Thyroid gland (tissue), 4 donors: ENCODE measurements around the gene SEC11C. TPM values are rescaled to one million over a fixed set of nuclear protein-coding genes. Genes with fewer than 3 reads are reported as not detected.
A peak's percentile ranks its signal among the peaks of the same experiment; 100 is the strongest.

Experiments
- DNase-seq, 2 donors: peaks; one replicate each; pipeline ENCODE4 v3.0.0-alpha.2; 2019
- H3K27ac ChIP-seq, 3 donors: fragments of 200-600 bp; sonication (generic); 1 replicate in 2 of 3; 2 replicates in 1 of 3; pipeline ENCODE4 v1.5.1; 2016 to 2019; ENCODE audit warnings: mild to moderate bottlenecking in 1 of 3, moderate library complexity in 1 of 3
- H3K27me3 ChIP-seq: fragments of 200-600 bp; sonication (generic); one replicate; pipeline ENCODE4 v1.5.1; 2019
- H3K36me3 ChIP-seq, 2 donors: fragments of 200-600 bp; sonication (generic); one replicate each; pipeline ENCODE4 v1.5.1; 2016 to 2019
- H3K4me1 ChIP-seq, 2 donors: fragments of 200-600 bp; sonication (generic); one replicate each; pipeline ENCODE4 v1.5.1; 2017 to 2019
- H3K4me3 ChIP-seq, 3 donors: fragments of 200-600 bp; sonication (generic); replicated peaks in 1 of 3; 1 replicate in 2 of 3; 2 replicates in 1 of 3; pipeline ENCODE4 v1.5.1; 2016; ENCODE audit warnings: mild to moderate bottlenecking in 1 of 3
- H3K9me3 ChIP-seq: fragments of 200-600 bp; sonication (generic); one replicate; pipeline ENCODE4 v1.5.1; 2017
- POLR2A ChIP-seq, 2 donors: fragments of 450-650 bp; IDR thresholded peaks; one replicate each; pipeline ENCODE4 v1.6.1; 2017; ENCODE audit warnings: antibody characterized with exemption in 2 of 2, mild to moderate bottlenecking in 2 of 2, moderate library complexity in 1 of 2
- WGBS, 2 donors: methylation state at CpG; one replicate each; pipeline ENCODE4 v1.1.5; 2017; 5-methylcytosine and 5-hydroxymethylcytosine counted together
- intact Hi-C: fragments of 100-400 bp; cut with DNase I; formaldehyde crosslinking; loops from one replicate; pipeline ENCODE4 v1.15.1; 2023
- total RNA-seq, 4 donors: library from RNA; depleted of rRNA; stranded (reverse); fragments of >200 nt; gene quantifications; one replicate each; pipeline ENCODE4 v1.2.3, GENCODE V29; 2016
- TF ChIP-seq, protein P1 (sequence below), 6 experiments: fragments of 200-600 bp in 3 of 6; fragments of 450-650 bp in 3 of 6; sonication (generic) in 3 of 6; IDR thresholded peaks; one replicate each; pipeline ENCODE4 v1.5.1; 2016 to 2019; ENCODE audit warnings: antibody characterized with exemption in 6 of 6, mild to moderate bottlenecking in 2 of 6, inconsistent platforms in 1 of 6, moderate library complexity in 1 of 6

SEC11C gene
- 100 to 1,000 TPM in 2 of 4 donors, 10 to 100 TPM in 2; 62.2 to 198 (median 118) TPM for total RNA-seq

DNA sequence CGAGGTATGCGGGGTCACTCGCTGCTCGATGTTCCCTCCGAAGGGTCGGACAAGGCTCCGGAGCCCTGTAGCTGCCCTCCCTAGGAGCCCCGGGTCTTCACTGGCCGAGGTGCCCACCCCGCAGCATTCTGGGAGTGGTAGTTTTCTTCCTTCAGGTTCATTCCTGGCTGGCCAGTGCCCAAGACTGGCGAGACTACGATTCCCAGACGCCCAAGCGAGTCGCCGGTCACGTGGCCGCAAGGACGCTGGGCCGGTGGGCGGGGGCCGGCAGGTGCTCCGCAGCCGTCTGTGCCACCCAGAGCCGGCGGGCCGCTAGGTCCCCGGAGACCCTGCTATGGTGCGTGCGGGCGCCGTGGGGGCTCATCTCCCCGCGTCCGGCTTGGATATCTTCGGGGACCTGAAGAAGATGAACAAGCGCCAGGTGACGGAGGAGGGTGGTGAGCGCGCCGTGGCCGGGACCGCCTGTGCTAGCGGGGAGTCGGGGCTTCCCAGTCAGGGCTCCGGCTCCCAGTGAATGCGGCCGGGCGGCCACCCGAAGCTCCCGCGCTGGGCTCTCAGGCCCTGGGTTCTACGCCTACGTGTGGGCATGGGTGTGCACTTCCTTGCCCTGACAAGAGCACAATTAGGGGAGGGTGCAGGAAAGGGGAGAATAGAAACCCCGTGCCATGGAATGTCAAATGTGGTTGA, at the start of gene SEC11C:
Gene SEC11C, plus strand, starts transcription at position 270 of the 687 bp plus-strand sequence. Its CDS starts 65 bp downstream, at position 335.
- peak; percentile 99 for DNase-seq
- no peaks in the 10 kb centered on the region for H3K9me3 ChIP-seq
- H3K27ac ChIP-seq = peak within 1 kb of the TSS; percentile 70 to 88 (median 78)
- peak within 1 kb of the TSS; percentile 32 to 94 (median 80) for H3K4me3 ChIP-seq
- peak in 1 of 2 donors; percentile 82 for TF ChIP-seq POLR2A (IDR thresholded peaks at IDR 0.05)
- TF ChIP-seq, protein P1, sequence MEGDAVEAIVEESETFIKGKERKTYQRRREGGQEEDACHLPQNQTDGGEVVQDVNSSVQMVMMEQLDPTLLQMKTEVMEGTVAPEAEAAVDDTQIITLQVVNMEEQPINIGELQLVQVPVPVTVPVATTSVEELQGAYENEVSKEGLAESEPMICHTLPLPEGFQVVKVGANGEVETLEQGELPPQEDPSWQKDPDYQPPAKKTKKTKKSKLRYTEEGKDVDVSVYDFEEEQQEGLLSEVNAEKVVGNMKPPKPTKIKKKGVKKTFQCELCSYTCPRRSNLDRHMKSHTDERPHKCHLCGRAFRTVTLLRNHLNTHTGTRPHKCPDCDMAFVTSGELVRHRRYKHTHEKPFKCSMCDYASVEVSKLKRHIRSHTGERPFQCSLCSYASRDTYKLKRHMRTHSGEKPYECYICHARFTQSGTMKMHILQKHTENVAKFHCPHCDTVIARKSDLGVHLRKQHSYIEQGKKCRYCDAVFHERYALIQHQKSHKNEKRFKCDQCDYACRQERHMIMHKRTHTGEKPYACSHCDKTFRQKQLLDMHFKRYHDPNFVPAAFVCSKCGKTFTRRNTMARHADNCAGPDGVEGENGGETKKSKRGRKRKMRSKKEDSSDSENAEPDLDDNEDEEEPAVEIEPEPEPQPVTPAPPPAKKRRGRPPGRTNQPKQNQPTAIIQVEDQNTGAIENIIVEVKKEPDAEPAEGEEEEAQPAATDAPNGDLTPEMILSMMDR (IDR thresholded peaks at IDR 0.05) = no peak
- H3K36me3 ChIP-seq = no peaks in the 10 kb centered on the region
- no peaks in the 10 kb centered on the region for H3K27me3 ChIP-seq
- peaks cover 18 to 21% of the 10 kb centered on the region in 2 donors for H3K4me1 ChIP-seq
- 0 to 3% methylated on average over 21 to 22 of the region's 55 CpGs for WGBS, 2 donors
- intact Hi-C loops = no loop called here

- Histone ChIP-seq H3K27me3 (no peaks in the 10 kb centered on the region), H3K4me1 (peaks cover 11 to 18% of the 10 kb centered on the region in 2 donors), H3K27ac (no peak overlapping the region), H3K4me3 (no peak overlapping the region), H3K36me3 (no peaks in the 10 kb centered on the region), H3K9me3 (no peaks in the 10 kb centered on the region)
- intact Hi-C loops = no loop called here
- TF ChIP-seq POLR2A (IDR thresholded peaks at IDR 0.05) = no peak
- TF ChIP-seq, protein P1 (IDR thresholded peaks at IDR 0.05) = no peak
- DNase-seq = no peak
- 96 to 97% methylated on average over 4 to 5 of the region's 5 CpGs for WGBS, 2 donors
These were observed 48.6 kb upstream of the SEC11C start for GRCh38 chr18:59090966-59091603.

DNA sequence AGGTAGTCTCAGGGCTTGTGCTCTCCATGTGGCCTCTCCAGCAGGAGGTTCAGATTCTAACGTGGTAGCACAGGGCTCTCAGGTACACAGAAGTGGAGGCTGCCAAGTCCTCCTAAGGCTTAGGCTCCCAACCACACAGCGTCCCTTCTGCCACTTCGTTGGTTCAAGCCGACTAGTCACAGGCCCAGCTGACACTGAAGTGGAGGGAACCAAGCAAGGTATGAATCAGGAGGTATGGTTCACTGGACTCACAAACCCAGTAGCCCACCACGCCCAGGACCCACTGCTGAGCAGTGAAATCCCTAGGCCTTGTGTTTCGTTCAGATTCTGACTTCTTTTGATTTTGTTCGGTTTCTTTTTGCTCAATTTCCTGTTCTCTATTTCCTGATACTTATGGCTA, 46.0 kb upstream of the SEC11C start:
- TF ChIP-seq, protein P1 (IDR thresholded peaks at IDR 0.05) = no peak
- TF ChIP-seq POLR2A (IDR thresholded peaks at IDR 0.05) = no peak

DNA sequence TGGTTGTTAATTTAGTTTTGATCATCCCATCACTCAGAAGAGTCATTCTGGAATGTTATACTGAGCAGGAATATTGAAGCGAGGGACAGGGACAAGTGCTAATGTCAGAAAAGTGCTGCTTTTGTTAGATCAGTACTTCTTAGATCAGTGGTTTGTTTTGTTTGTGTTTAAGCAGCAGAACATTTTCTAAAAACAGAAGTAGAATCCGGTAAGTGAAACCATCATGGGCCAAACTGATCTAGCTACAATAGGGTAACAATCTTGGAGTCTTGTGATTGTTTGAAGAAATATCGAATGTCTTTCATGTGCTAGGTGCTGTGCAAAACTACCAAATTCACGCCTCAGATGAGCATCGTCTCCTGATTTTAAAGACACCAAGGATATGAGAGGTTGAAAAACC, 45.1 kb upstream of the SEC11C start:
- Histone ChIP-seq H3K27me3 (no peaks in the 10 kb centered on the region), H3K27ac (peak overlapping the region; percentile 30 to 51 (median 45)), H3K4me1 (peaks cover 11 to 23% of the 10 kb centered on the region in 2 donors), H3K4me3 (no peak overlapping the region), H3K9me3 (no peaks in the 10 kb centered on the region), H3K36me3 (no peaks in the 10 kb centered on the region)
- no peak for DNase-seq
- whole genome bisulfite sequencing, 2 donors = 73 to 78% methylated on average over 5 of the region's 5 CpGs
- intact Hi-C loops = no loop called here
- TF ChIP-seq, protein P1 (IDR thresholded peaks at IDR 0.05) = no peak
- no peak for TF ChIP-seq POLR2A (IDR thresholded peaks at IDR 0.05)

More for the DNA sequence above, 46.0 kb upstream of the SEC11C start:
- Histone ChIP-seq H3K9me3 (no peaks in the 10 kb centered on the region), H3K27ac (peak overlapping the region in 2 of 3 donors; percentile 45 to 51), H3K4me3 (no peak overlapping the region), H3K27me3 (no peaks in the 10 kb centered on the region), H3K36me3 (no peaks in the 10 kb centered on the region), H3K4me1 (peaks cover 11 to 23% of the 10 kb centered on the region in 2 donors)
- DNase-seq = peak; percentile 46 to 53
- intact Hi-C loops = no loop called here
- 64 to 68% methylated on average over 7 of the region's 7 CpGs for WGBS, 2 donors
